ENCODE results near the gene EIF2D. TPM values are rescaled to one million over a fixed set of nuclear protein-coding genes. Genes with fewer than 3 reads are reported as not detected.
"Not testable (repeated sequence)": the region's sequence is repeated elsewhere in the genome, so short reads cannot be mapped to it uniquely, and the experiment has no call there.

The EIF2D gene
- total RNA-seq, 1 donor from 2014 or later = 26.7 TPM

DNA sequence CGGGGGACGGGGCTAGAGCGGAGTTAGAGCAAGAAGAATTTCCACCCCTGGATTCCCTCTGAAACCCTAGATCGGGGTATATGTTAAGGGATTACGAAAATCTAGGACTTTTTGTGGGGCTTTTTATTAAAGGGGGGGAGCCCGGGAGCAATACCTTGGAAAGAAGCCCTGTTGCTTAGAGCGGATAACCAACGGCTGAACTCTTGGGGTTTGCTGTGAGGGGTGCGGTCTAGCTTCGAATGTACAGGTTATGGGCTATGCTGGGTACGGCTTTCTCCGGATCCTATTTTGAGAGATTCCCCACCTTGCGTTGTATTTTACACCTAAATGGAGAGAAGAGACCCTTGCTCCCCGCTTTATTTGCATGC lies 23.7 kb upstream of the EIF2D start:
- DNase-seq (ENCODE audit: low spot score) = peak; percentile 33

DNA sequence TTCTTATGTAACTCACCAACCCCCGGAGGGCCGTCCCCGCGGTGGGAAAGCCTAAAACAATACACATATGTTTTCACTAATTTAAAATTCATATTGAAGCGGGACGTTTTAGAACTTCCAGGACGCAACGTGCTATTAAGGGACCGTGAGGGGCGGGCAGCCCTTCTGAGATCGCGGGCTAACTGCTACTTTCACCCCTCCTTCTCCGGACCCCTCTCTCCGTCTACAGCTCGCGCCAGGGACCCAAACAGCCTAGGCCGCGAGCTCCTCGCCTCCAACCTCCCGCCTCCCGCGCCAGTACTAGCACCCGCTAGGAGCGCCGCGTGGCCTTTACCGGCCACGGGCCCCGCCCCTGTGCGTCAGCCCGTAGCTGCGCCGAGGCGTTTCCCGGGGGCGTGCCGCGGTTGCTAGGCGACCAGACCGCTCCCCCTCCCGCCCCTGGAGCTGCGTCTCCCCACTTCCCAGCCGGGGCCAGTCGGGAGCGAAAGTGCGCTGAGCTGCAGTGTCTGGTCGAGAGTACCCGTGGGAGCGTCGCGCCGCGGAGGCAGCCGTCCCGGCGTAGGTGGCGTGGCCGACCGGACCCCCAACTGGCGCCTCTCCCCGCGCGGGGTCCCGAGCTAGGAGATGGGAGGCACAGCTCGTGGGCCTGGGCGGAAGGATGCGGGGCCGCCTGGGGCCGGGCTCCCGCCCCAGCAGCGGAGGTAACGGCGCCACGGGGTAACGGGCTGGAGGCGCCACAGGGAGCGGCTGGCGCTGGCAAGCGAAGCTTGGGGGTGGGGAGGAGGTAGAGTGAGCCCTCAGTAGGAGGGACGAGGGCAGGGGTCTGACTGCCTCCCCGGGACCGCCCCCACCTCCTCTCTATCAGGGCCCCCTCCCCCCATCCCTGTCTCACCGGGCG lies 23.1 kb upstream of the EIF2D start, which contains the start of gene DYRK3:
DYRK3 (plus strand) TSS at position 457 of the 898 bp plus-strand sequence; CDS start at position 625, 168 bp downstream.
- peak; percentile 94 for DNase-seq (ENCODE audit: low spot score)

DNA sequence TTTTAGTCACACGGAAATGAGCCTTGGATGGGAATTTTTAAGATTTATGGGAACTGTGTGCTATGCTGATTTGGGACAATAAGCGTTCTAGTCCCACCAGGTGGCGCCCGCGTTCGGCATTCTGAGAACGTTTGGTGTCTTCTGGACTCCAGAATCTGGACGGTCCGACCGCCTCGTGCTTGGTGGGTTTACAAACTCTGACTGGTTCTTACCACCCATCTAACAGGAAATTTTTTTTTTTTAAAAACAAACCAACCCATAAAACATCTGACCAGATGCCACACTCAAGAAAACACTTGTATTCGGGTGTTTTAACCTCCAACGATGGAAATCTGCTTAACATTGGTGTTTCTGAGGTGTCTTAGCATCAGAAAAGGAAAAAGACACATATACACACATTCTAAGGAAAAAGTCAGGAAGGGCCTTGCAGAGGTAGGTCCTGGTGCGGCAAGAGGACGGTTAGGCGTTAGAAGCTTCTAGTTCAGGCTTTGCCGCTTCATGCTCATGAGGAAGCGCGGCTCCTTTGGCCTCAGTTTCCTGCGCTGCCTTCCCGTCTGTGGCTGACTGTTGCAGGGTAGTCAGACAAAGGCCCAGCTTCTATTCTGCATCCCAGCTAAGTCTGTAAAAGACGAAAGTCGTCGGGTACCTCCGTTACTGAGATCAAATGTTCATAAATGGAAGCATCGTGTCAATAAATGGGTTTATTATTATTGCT lies 22.3 kb upstream of the EIF2D start:
- peak; percentile 95 for DNase-seq (ENCODE audit: low spot score)

DNA sequence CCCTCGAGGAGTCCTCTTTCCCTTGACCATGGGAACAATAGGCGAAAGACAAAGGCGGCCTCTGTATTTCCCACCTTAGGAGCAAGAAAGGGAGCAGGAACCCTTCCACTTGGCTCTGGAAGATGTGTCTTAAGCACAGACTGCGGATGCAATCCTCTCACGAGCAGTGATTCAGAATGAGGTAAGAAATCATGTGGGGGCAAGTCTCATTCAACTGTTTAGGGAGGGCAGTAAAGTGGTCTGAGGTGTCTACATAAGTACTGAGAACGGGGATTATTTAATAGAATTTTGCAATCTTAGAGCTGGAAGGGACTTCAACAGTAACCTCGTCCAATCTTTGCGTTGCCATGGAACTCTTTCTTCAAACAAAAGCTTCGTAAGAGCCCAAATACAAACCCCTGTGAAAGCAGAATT lies 21.4 kb upstream of the EIF2D start:
- DNase-seq (ENCODE audit: low spot score) = peak; percentile 50

DNA sequence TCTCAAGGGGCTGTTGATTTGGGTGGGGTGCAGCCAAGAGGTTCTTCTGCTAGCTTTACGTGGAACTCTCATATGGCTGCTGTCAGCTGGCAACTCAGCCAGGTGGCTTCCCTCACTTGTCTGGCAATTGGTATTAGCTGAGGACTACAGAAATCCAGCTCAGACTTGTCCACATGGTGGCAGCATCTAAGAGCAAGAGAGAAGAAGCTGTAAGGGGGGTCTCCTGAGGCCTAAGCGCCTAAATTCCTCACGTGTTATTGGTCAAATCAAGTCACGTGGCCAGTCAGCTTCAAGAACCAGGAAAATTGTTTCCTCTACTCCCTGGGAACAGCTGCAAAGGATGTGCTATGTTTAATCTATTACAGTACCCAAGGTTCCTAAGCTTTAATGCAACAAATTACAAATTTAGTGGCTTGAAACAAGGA lies 18.8 kb upstream of the EIF2D start:
- peak; percentile 67 for DNase-seq (ENCODE audit: low spot score)

DNA sequence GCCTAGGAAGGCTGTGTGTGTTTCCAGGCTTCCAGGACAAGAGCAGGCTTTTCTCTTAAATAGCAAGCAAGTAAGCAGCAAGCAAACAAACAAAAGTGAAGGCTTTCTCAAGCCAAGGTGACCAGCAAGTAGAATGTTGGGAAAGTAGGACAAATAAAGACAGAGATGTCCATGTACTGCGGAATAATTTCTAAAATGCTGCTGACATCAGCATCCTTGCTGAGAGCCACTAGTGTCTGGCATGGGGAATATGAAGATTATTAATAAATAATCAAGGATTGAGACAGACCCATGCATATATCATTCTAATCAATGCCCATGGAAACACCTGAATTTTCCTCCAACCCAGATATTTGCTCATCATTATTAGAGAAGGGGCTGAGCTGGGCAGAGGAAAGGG lies 16.7 kb upstream of the EIF2D start:
- DNase-seq (ENCODE audit: low spot score) = no peak

DNA sequence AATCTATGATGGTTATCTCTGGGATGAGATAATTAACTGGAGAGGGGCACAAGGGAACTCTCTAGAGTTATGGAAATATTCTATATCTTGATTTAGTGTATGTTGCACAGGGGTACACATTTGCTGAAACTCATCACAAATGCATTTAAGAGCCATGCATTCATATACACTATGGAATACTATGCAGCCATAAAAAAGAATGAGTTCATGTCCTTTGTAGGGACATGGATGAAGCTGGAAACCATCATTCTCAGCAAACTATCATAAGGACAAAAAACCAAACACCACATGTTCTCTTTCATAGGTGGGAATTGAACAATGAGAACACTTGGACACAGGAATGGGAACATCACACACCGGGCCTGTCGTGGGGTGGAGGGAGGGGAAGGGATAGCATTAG lies 14.1 kb upstream of the EIF2D start:
- not testable (repeated sequence) for DNase-seq (ENCODE audit: low spot score)

DNA sequence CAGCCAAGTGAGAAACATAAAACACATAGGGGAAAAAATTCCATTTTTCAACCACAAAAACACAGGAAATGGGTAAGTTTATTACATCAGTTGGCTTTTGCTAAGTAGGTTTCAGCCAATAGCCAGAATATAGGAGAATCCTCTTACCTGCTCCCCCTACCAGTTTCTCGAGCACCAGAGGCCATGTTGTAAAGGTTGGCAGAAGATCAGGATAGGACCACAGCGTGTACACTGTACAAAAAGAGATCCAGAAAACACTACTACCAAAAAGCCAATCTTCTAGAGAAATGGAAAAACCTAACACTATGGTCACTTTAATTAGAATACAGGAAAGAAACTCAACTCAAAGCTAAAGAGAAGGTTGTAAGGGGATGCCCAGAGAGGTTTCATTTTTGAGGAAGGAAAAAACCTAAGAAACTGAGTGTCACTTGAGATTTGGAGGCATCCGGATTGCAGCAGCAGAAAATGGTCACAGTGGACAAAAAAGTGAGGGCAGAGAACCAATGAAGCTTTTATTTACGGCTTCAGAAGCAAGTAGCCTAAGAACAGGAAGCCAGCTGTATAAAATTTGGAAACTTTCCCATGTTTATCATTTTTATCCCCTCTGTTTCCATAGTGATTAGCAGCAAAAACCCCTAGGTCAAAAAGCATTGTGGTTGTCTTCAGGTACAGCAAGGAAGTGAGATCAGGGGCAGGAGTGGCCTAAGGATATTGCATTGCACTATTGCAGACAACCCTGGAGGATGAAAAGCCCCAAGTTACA lies 2.9 kb downstream of the EIF2D start:
- DNase-seq (ENCODE audit: low spot score) = no peak

DNA sequence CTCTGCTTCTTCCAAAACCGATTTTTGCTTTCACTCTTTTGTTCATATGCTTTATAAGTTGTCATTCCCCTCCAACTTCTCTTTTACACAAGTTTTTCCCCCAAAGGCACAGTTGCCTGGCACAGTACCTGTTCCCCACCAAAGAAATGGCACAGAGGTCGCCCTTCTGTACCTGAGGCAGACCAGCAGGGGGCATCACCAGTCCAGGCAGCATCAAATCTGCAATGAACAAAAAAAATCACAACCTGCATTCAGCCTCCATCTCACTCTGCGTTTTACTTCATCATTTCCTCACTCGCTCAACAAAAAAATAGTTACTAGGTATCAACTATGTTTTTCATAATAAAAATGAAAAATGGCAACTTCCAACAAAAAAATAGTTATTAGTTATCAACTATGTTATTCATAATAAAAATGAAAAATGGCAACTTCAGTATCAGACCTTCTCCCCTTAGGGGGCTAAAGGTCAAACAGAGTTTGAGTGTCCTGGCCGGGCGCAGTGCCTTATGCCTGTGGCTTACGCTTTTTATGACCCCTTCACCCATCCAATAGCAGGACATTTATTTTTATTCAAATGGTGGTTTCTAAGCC lies 4.1 kb downstream of the EIF2D start:
- DNase-seq (ENCODE audit: low spot score) = no peak

DNA sequence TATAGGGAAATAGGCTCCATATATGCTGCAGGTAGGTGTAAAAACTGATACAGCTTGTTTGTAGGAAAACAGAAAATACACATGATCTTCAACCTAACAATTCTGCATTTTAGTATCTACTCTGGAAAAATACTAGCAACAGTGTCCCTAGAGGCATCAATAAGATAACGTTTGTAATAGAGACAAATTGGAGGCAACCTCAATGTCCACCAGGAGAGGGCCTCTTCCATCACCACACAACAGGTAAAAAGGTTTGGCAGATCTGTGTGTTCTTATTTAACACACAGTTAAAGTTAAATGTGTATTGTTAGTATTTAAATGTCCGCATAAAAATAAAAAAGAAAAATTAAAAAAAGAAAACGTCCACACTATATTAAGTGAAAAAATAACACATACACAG lies 5.4 kb downstream of the EIF2D start:
- DNase-seq (ENCODE audit: low spot score) = no peak

DNA sequence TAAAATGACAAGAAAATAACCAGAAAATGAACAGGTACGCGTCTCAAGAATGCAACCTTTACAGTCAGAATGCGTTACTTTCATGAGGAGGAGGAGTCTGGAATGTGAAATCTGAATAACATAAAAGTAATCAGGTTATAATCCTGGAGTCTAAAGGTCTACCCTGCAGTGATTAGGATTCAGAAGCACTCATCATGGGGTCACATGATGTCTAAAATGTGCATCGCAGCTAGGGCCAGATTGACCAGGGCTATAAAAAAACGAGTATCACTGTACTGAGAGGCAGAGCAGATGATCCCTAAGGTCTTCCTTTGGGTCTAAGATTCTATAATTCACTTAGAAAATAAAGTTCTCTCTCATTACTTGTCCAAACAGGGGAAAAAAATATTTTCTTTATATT lies 7.4 kb downstream of the EIF2D start:
- no peak for DNase-seq (ENCODE audit: low spot score)

DNA sequence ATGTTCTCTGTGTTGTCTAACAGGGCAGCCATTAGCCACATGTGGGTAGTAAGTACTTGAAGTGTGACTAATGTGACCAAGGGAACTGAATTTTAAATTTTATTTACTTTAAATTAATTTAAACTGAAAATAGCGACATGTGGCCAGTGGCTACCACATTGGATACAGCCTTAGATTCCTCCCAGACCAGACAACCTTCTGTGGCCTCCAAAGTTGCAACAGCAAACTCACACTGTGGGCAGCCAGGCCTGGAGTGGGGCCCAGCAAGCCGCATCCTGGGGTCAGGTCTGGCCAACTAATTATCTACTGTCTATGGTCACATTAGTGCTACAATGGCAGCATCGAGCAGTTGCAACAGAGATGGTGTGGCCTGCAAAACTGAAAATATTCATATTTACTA lies 11.7 kb downstream of the EIF2D start:
- DNase-seq (ENCODE audit: low spot score) = no peak

DNA sequence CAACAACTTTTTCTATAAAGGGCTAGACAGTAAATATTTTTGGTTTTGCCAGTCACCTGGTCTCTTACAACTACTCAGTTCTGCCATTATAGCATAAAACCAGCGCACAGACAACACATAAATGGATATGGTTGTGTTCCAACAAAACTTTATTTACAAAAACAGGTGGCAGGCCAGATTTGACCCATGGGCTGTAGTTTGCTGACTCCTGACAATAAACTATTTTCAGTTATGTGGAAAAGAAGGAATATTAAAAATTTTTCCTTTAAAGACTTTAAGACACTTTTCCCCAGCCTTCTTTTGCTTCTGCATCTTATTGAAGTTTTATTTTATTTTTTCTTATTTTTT lies 16.0 kb downstream of the EIF2D start:
- DNase-seq (ENCODE audit: low spot score) = no peak

DNA sequence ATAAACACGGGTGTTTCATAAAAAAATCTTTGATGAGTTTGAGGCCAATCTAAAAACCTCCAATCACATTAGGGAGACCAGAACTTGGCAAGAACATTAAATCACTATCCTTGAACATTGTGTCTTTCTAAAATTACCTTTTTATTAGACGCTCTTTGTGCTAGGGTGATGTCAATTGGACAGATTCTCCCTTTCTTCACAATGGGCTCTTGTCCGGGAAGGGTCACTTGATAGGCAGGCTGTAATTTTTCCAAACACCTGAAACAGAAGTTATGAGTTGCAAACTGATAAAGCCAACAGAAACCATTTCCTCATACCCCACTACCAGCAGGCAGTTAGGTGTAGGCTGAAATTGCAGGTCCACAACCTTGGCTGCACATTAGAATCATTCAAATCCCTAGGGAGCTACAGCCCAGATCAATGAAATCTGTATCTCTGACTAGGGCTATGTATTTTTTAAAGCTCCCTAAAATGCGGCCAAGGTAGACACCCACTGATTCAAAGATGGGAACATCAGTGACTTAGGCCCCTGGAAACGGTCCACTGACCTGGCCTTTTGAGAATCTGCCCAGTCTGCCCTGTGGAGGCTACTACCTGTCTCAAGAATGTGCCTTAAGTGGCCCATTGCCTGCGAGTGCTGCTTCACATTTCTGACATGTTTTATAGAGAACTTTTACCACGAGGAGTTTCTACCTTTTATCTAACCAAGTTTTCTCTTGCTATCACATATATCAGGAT lies 16.5 kb downstream of the EIF2D start:
- no peak for DNase-seq (ENCODE audit: low spot score)

DNA sequence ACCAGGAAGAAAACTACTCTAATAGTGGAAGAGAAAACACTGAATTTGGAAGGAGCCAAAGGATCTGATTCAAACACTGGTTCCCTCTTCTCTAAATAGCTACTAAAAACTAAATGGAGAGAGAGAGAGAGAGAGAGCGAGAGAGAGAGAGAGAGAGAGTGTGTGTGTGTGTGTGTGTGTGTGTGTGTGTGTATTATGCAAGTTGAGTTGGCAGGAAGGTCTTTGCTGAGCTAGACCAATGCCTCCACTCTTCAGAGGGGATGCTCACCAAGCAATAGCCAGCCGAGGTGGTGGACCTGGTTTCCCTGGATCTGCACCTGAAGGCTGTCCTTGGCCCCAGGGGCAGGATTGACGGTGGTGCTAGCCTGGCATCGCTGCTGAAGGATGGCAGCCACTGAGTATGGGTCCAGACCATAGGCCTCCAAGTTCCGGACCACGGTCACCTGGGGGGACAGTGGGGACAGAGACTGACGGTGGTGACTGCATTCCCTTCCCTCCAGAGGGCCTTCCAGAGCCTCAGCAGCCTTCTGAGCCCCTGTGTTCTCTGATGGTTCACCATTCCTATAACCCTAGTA lies 18.8 kb downstream of the EIF2D start:
- no peak for DNase-seq (ENCODE audit: low spot score)

DNA sequence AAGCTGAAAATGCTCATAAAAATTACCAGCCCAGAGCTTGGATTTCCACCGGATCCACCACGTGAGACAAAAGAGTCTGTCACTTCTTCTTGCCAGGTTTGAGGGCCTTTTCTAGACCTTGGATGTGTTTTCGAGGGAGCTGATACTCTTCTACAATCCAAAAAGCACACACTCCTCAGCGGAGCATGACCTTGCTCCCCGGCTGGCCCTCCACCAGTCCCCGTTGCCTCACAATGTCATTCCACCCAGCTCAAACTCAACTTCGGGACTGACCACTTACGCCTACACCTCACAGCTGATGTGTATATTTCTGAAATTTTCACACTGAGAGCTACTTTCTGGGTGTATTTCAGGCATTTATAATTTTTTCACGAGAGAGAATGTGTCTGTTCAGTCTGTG lies 20.6 kb downstream of the EIF2D start:
- no peak for DNase-seq (ENCODE audit: low spot score)

DNA sequence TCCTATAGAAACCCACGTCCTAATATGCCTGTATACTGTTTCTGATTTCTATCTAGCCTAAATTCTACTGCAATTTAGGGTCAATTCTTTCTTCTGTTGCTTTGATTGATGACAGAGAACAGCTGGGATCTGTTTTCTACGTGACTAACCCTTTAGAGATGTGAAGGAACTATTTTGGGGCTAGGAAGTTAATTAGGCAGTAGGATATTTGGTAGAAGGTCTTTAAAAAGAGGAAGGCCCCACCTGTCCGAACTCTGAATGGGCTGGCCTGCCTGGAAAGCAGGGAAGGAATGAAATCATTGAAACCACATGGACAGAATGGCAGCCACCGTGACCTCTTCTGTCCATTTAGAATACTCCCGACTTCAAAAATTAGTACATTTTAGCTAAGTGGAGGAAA lies 21.0 kb downstream of the EIF2D start:
- DNase-seq (ENCODE audit: low spot score) = no peak

DNA sequence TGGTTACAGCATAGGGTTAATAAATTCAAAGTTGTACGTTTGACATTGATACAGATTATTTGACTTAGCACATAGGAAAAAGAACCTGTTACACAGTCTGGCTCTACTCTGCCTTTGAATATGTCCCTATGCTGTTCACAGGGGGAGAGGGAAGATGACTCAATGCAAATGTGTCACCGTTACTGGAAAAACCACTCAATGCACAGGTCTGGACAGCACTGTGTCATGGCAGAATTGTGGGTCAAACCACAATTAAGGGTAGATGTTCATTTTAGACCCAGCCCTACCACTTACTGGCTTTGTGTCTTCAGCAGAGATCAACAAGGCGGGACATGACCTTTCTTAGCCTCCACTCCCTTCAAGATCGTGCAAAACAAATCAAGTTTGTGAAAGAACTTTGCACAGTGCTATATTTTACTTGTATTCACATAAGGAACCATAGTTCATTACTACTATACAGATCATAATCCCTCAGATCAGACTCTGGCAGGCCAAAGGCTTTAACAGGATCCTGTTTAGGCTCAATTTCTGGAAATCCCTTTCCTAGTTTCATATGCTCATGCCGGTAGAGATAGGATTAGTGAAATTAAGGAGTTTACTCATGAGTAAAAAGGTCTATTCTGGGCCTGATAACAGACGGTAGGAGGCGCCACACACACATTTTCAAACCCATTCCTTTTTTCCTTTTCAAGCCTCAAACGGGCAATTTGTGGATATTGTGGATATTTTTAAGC lies 22.1 kb downstream of the EIF2D start:
- DNase-seq (ENCODE audit: low spot score) = peak; percentile 76

DNA sequence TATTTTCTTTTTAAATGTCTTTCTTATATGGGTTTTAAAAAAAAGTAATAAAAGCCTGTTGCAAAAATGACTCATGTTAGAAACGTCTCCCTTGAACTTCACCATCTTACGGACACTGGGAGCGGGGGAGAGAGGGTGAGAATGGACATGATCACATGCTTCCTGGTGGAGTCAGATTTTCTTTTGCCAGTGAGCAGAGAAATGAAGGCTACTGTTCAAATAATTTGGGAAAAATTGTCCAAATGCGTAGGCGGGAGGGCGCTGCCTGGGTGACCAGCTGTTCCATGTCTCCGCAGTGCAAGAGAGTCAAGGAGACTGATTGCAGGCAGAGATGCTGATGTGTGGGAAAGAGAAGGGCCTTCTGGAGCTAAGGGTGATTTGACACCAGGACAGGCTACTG lies 23.1 kb downstream of the EIF2D start:
- peak; percentile 79 for DNase-seq (ENCODE audit: low spot score)

DNA sequence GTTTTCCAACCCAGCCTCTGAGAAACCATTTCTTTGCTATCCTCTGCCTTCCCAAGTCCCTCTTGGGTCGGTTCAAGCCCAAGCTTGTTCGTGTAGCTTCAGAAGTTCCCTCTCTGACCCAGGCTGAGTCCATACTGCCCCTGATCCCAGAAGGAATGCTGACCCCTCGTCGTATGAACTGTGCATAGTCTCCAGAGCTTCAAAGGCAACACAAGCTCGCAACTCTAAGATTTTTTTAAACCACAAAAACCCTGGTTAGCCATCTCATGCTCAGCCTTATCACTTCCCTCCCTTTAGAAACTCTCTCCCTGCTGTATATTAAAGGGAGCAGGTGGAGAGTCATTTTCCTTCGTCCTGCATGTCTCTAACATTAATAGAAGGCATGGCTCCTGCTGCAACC lies 23.8 kb downstream of the EIF2D start:
- DNase-seq (ENCODE audit: low spot score) = no peak
